ENCODE results near the gene CAPN8. TPM values are rescaled to one million over a fixed set of nuclear protein-coding genes. Genes with fewer than 3 reads are reported as not detected.

Gene CAPN8
- polyA plus RNA-seq, 1 donor (not counting 4 experiments of a cell fraction or from before 2014, with no cell fraction given), result 4.7 TPM

DNA sequence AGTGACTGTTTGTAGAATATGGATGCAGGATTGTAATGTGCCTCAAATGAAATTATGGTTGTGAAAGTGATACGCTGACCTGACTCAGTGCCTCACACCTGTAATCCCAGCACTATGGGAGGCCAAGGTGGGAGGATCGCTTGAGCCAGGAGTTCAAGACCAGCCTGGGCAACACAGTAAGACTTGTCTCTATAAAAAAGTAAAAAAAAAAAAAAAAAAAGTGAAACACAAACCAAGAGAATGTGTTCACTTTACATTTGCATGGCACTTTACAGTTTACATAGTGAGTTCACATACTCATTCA is 48.9 kb upstream of the CAPN8 start:
- Histone ChIP-seq H3K9ac (ENCODE audit: control insufficient read depth, extremely low read depth, insufficient read depth, low read length) (peak overlapping the region; percentile 89), H3K4me1 (ENCODE audit: control insufficient read depth, extremely low read depth, insufficient read depth, low read length) (peaks cover 53% of the 10 kb centered on the region), H3K4me2 (ENCODE audit: control insufficient read depth, extremely low read depth, insufficient read depth, low read depth, low read length) (peak overlapping the region; percentile 99), H2AFZ (ENCODE audit: control insufficient read depth, low read length) (no peak overlapping the region), H3K9me1 (ENCODE audit: control insufficient read depth, extremely low read depth, insufficient read depth, low read length) (no peaks in the 10 kb centered on the region), H3K27ac (ENCODE audit: control insufficient read depth, insufficient read depth, low read length) (peak overlapping the region; percentile 89), H3K27me3 (ENCODE audit: control insufficient read depth, extremely low read depth, insufficient read depth, low read length) (no peaks in the 10 kb centered on the region), H3K36me3 (ENCODE audit: control insufficient read depth in 2 of 2, extremely low read depth in 1 of 2, insufficient read depth in 2 of 2, low read length in 2 of 2) (peaks cover 20 to 44% of the 10 kb centered on the region in 2 experiments), H3K4me3 (ENCODE audit: control insufficient read depth in 2 of 3, extremely low read depth in 1 of 3, insufficient read depth in 2 of 3, low read depth in 1 of 3, low read length in 3 of 3) (peak overlapping the region; percentile 83 to 88 (median 84)), H3K79me2 (ENCODE audit: control insufficient read depth, insufficient read depth, low read length) (peaks cover 68% of the 10 kb centered on the region), H3K9me3 (ENCODE audit: control insufficient read depth, low read depth, low read length) (no peaks in the 10 kb centered on the region), H4K20me1 (ENCODE audit: control insufficient read depth, extremely low read depth, insufficient read depth, low read length) (peaks cover 21% of the 10 kb centered on the region)
- dilution Hi-C loops (cut with MboI; ENCODE audit: extremely low pct_ligation_motif_present, low sequenced_read_pairs), result no loop called here
- no peak for DNase-seq (ENCODE audit: low read depth, low spot score)
- no peak for FAIRE-seq
- TF ChIP-seq, protein P1, sequence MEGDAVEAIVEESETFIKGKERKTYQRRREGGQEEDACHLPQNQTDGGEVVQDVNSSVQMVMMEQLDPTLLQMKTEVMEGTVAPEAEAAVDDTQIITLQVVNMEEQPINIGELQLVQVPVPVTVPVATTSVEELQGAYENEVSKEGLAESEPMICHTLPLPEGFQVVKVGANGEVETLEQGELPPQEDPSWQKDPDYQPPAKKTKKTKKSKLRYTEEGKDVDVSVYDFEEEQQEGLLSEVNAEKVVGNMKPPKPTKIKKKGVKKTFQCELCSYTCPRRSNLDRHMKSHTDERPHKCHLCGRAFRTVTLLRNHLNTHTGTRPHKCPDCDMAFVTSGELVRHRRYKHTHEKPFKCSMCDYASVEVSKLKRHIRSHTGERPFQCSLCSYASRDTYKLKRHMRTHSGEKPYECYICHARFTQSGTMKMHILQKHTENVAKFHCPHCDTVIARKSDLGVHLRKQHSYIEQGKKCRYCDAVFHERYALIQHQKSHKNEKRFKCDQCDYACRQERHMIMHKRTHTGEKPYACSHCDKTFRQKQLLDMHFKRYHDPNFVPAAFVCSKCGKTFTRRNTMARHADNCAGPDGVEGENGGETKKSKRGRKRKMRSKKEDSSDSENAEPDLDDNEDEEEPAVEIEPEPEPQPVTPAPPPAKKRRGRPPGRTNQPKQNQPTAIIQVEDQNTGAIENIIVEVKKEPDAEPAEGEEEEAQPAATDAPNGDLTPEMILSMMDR (optimal IDR thresholded peaks at IDR 0.05 in 1 of 3, IDR thresholded peaks at IDR 0.05 in 1 of 3, conservative IDR thresholded peaks at IDR 0.05 in 1 of 3; ENCODE audit: extremely low read depth in 1 of 3, insufficient read depth in 2 of 3, low read length in 3 of 3), result no peak
- TF ChIP-seq EZH2 (IDR thresholded peaks at IDR 0.05; ENCODE audit: low read length), result no peak

DNA sequence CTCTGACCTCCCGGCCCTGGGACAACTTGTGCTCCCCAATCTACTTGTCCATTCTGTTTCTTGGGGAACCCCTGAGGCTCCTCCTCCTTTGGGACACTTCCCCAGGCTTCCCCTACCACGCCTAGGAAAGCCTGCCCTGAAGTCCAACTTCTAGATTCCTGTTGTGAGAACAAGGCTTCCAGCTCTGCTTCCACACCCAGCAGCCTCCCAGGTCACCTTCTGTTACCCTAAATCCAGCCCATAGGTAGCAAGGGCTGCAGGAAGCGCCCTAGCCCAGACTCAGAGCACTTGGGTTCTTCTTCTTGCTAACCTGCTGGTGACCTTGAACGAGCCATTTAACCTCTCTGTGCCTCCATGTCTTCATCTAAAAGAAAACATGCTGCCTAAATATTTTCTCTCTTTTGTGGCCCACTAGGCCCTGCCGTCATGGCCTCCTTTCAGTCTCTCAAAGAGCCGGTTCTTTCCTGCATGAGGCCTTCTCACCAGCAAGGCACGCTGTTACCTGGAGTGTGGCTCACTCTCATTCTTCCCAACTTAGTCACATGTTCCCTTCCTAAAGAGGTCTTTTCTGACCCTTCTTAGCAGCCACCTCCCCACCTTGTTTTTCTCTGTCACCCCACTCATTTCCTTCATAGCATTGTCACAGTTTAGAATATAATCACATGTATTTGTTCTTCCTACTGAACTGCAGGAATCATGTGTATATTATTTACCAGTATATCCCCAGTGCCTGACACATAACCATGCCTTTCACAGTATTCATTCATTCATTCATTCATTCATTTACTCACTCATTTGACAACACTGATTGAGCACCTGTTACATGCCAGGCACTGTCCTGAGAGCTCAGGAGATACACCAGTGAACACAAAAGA is 48.3 kb upstream of the CAPN8 start:
- peak overlapping the region; percentile 99 for H3K4me2 ChIP-seq (ENCODE audit: control insufficient read depth, extremely low read depth, insufficient read depth, low read depth, low read length)
- DNase-seq (ENCODE audit: low read depth, low spot score), result no peak
- TF ChIP-seq EZH2 (IDR thresholded peaks at IDR 0.05; ENCODE audit: low read length), result no peak
- TF ChIP-seq, protein P1 (optimal IDR thresholded peaks at IDR 0.05 in 1 of 3, IDR thresholded peaks at IDR 0.05 in 1 of 3, conservative IDR thresholded peaks at IDR 0.05 in 1 of 3; ENCODE audit: extremely low read depth in 1 of 3, insufficient read depth in 2 of 3, low read length in 3 of 3), result no peak
- peak; percentile 65 for FAIRE-seq
- H3K27me3 ChIP-seq (ENCODE audit: control insufficient read depth, extremely low read depth, insufficient read depth, low read length), result no peaks in the 10 kb centered on the region
- peaks cover 56% of the 10 kb centered on the region for H3K4me1 ChIP-seq (ENCODE audit: control insufficient read depth, extremely low read depth, insufficient read depth, low read length)
- peak overlapping the region; percentile 83 to 88 (median 84) for H3K4me3 ChIP-seq (ENCODE audit: control insufficient read depth in 2 of 3, extremely low read depth in 1 of 3, insufficient read depth in 2 of 3, low read depth in 1 of 3, low read length in 3 of 3)
- H2AFZ ChIP-seq (ENCODE audit: control insufficient read depth, low read length), result no peak overlapping the region
- dilution Hi-C loops (cut with MboI; ENCODE audit: extremely low pct_ligation_motif_present, low sequenced_read_pairs), result no loop called here
- H3K36me3 ChIP-seq (ENCODE audit: control insufficient read depth in 2 of 2, extremely low read depth in 1 of 2, insufficient read depth in 2 of 2, low read length in 2 of 2), result peaks cover 17 to 43% of the 10 kb centered on the region in 2 experiments
- H3K9ac ChIP-seq (ENCODE audit: control insufficient read depth, extremely low read depth, insufficient read depth, low read length), result peak overlapping the region; percentile 89
- H3K9me3 ChIP-seq (ENCODE audit: control insufficient read depth, low read depth, low read length), result no peaks in the 10 kb centered on the region
- peaks cover 64% of the 10 kb centered on the region for H3K79me2 ChIP-seq (ENCODE audit: control insufficient read depth, insufficient read depth, low read length)
- no peaks in the 10 kb centered on the region for H3K9me1 ChIP-seq (ENCODE audit: control insufficient read depth, extremely low read depth, insufficient read depth, low read length)
- H3K27ac ChIP-seq (ENCODE audit: control insufficient read depth, insufficient read depth, low read length), result peak overlapping the region; percentile 89
- H4K20me1 ChIP-seq (ENCODE audit: control insufficient read depth, extremely low read depth, insufficient read depth, low read length), result peaks cover 21% of the 10 kb centered on the region
